LHCN-M2 (cell line): ENCODE data around the gene FOCAD. TPM values are rescaled to one million over a fixed set of nuclear protein-coding genes. Genes with fewer than 3 reads are reported as not detected.
A peak's percentile ranks its signal among the peaks of the same experiment; 100 is the strongest.

ENCODE experiments used
- DNase-seq: peaks from one replicate; pipeline ENCODE4 v3.0.0-alpha.2; 2012; ENCODE audit warnings: low read depth
- total RNA-seq: library from RNA; depleted of rRNA; stranded (reverse); fragments of >200 nt; gene quantifications from 2 replicates; pipeline ENCODE4 v1.2.3, GENCODE V29; 2014; rRNA removed

The FOCAD gene
- total RNA-seq, 1 experiment from 2014 or later, result 36.8 TPM

GRCh38 chr9:21015129-21015815 is 331.2 kb downstream of the FOCAD start:
- DNase-seq, result no peak

DNA sequence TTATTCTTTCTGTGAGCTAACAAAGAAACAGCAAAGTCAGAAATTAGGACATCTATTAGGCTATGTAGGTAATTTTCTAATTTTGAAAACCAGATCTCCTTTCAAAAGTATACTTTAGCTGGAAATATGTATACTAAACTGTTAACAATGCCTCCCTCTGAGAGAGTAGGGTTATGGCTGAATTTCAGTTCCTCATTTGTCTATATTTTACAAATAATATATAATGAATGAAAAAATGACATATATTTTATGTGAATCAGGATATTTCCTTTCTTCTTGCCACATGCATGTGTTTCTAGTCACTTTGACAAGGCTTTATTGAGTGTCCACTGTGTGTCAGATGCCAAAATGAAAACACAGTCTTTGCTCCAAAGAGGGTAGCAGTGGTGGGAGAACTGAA is 331.9 kb downstream of the FOCAD start:
- DNase-seq, result no peak

GRCh38 chr9:21016701-21017491 is 332.8 kb downstream of the FOCAD start:
- DNase-seq, result peak; percentile 69

DNA sequence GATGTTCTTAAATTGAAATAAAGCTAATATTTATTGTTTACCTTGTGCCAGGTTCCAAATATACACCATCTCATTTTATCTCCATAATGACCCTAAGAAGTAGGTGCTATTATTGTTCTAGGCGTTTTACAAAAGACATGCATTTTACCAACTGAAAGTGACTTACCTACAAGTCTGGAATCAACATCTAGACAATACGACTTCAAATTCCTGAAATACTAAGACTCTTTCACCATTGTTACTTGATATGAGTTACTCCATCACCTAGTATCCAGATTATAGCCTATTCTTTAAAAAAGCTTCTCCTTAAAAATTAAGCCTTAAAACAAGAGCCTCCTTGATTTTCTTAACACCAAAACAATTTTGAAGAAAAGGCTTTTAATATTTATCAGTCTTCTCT is 334.1 kb downstream of the FOCAD start:
- DNase-seq, result no peak

- no peak for DNase-seq
Measured at GRCh38 chr9:21023861-21024260, 339.8 kb downstream of the FOCAD start.

GRCh38 chr9:21027295-21027694 is 343.2 kb downstream of the FOCAD start:
- peak; percentile 12 for DNase-seq

- peak; percentile 33 for DNase-seq
Measured at GRCh38 chr9:21028466-21028865, 344.4 kb downstream of the FOCAD start.

GRCh38 chr9:21029661-21030060 is 345.6 kb downstream of the FOCAD start:
- DNase-seq, result no peak

DNA sequence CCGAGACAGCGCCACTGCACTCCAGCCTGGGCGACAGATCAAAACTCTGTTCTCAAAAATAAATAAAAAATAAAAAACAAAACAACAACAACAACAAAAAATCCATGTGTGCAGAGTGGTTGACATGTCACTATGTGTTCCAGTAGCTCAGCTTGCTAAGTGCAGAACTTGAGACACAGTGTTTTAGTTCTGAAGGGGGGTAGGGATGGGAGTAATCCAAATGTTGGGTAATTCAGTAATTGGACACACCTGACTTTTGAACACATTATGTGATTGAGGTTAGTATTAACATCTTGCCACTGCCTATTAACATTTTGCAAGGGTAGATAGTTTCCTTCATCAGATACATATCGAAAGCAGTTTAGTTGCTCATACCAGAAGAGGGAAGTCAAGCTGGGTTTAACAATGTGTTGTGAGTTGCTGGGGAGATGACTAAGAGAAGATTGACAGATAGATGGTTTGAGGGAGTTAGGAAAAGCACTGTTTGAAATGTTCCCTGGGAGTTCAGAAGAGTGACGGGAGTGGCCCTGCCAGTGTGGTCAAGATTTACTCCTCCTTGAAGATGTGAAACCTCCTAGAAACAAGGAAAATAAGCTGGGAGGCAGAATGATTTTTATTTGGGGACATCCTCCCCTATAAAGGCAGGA is 346.5 kb downstream of the FOCAD start:
- peak; percentile 14 for DNase-seq

GRCh38 chr9:21031091-21031807 is 347.2 kb downstream of the FOCAD start, which contains the start of gene HACD4:
HACD4 (minus strand) TSS chr9:21031640; CDS start chr9:21031590, 50 bp downstream.
- no peak for DNase-seq

GRCh38 chr9:21031808-21032183 is 347.7 kb downstream of the FOCAD start:
- DNase-seq, result no peak

- no peak for DNase-seq
Measured at GRCh38 chr9:21037278-21037677, 353.2 kb downstream of the FOCAD start.

DNA sequence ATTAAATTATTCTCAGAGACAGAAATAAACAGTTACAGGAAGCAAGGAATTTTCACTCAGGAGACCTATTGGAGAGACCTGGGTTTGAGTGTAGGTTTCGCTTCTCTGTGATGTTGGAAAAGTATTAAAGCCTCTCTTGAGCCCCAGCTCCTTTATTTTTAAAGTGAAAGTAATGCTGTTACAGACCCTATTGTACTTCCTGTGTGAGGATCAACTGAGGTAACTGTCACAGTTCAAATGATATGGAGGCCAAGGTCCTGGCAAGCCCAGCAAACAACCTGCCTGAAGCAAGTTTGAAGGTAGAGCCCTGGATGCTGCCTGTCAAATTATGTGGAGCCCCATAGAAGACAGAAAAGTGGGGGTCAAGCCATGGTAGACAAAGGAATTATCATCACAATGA is 355.2 kb downstream of the FOCAD start:
- no peak for DNase-seq

DNA sequence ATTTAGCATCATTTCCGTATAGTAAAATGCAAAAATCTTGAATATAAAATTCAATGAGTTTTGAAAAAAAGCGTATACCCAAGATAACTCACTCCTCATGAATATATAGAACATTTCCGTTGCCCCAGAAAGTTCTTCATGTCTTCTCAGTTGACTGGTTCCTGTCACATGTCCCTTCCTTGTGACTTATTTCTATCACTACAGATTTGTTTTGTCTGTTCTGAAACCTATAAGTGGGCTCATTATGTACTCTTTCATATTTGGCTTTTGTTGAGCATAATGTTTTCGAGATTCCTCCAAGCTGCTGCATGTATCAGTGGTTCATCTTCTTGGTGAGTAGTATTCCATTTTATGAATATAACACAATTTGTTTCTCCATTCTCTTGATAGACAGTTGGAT is 358.4 kb downstream of the FOCAD start:
- no peak for DNase-seq

GRCh38 chr9:21043841-21044240 is 359.8 kb downstream of the FOCAD start:
- no peak for DNase-seq

Other genes with a start within 250 kb of the FOCAD start
- gene MLLT3, start 61.8 kb upstream of the FOCAD start, total RNA-seq, result 31.3 and 34.0 TPM in 2 replicates